ENCODE results near the gene SLC7A10.
"Not testable (repeated sequence)": the region's sequence is repeated elsewhere in the genome, so short reads cannot be mapped to it uniquely, and the experiment has no call there.

The SLC7A10 gene

DNA sequence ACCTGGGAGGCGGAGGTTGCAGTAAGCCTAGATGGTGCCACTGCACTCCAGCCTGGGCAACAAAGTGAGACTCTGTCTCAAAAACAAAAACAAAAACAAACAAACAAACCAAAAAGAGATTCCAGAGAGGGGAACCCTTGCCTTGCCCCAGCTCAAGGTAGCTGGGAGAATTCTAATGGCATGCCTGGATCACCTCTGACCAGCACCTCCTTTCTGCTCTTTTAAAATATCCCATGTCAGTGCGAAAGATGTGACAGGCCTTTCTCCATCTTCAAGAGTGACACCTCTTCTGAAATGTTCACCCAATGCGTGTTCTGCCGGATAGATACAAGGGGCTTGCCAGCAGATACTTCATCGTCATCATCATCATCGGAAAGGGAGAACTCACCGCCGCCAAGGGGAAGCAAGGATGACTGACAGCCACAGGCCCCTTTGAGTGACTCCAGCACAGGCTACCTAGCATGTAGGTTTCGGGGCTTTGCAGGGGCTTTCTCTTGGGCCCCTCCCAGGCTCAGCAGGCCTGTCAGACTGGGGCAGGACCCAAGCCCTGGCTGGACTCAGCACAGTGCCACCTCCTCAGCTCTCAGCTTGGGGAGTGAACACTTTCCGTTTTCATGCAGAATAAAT is 50.4 kb downstream of the SLC7A10 start:
- no peak for DNase-seq

DNA sequence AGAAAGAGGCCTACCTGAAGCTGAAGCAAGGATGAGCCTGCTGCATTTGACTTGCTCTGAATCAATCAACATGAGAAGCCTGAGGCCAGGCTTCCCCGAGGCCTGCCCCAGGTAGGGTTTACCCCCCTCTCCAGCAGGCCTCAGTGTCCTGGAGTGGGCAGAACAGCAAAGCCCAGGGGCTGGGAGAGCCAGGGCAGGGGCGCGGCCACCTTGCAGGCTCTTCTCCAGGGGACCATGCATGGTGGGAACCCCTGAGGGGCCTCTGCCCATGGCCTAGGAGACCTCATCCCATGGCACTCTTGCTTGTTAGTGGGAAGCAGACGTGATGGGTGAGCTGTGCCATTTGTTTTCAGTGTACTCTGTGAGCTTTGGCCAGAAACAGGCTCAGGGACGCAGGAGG is 51.5 kb downstream of the SLC7A10 start:
- DNase-seq = no peak

DNA sequence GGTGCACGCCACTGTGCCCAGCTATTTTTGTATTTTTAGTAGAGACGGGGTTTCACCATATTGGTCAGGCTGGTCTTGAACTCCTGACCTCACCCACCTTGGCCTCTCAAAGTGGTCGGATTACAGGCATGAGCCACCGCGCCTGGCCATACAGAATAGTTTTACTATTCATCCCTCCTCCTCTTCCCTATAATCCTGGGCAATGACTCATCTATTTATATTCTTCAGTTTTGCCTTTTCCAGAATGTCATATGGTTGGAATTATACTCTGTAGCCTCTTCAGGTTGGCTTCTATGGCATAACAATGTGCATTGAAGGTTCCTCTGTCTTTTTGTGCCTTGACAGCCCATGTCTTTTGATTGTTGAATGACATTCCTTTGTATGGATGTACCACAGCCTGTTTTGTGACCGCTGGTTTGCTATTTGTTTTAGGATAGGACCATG is 53.7 kb downstream of the SLC7A10 start:
- DNase-seq = peak; percentile 64

DNA sequence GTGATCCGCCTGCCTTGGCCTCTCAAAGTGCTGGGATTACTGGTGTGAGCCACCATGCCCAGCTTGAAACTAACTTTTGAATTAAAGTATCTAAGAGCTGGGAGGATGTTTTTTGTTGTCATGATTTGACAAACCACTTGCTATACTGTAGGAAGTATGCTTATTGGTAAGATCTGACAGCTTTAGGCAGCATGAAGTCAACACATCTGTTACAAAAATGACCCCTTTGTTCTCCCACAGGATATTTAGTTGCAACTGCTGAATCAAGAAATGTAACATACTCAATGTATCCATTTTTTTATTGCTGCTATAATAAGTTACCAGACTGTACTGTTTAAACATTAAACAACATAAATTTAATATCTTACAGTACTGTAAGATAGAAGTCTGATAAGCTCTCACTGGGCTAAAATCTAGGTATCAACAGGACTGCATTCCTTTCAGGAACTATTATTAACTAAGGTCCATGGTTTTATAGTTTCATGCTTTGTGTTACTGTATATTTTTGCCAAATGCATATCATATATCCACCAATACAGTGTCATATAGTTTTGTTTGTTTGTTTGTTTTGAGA is 54.3 kb downstream of the SLC7A10 start:
- DNase-seq = no peak

DNA sequence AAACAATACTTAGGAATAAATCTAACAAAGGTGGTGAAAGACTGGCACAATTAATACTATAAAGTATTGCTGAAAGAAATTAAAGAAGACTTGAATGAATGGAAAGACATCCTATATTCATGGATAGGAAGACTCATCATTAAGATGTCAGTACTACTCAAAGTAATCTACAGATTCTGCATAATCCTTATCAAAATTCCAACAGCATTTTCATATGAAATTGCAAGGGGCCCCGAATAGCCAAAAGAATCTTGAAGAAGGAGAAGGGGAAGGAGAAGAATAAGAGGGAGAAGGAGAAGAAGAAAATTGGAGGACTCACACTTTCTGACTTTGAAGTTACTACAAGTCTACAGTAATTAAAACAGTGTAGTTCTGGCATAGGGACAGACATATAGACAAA is 57.1 kb downstream of the SLC7A10 start:
- DNase-seq = no peak

DNA sequence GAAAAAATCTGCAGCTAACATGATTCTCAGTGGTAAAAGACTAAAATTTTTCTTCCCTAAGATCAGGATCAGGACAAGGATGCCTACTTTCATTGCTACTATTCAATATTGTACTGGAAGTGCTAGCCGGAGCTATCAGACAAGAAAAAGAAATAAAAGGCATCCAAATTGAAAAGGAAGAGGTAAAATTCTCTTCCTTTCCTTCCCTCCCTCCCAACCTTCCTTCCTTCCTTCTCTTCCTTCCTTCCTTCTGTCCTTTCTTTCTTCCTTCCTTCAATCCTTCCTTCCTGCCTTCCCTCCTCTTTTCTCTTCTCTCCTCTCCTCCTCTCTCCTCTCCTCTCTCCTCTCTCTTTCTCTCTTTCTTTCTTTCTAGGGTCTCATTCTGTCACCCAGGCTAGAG is 58.2 kb downstream of the SLC7A10 start:
- DNase-seq = no peak

DNA sequence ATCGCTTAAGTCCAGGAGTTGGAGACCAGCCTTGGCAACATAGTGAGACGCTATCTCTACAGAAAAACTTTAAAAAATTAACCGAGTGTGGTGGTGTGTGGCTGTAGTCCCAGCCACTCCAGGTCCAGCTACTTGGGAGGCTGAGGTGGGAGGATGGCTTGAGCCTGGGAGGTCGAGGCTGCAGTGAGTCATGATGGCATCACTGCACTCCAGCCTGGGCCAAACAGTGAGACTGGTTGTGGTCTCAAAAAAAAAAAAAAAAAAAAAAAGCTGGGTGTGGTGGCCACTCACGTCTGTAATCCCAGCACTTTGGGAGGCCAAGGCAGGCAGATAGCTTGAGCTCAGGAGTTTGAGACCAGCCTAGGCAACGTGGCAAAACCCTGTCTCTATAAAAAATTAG is 59.6 kb downstream of the SLC7A10 start:
- DNase-seq = not testable (repeated sequence)

DNA sequence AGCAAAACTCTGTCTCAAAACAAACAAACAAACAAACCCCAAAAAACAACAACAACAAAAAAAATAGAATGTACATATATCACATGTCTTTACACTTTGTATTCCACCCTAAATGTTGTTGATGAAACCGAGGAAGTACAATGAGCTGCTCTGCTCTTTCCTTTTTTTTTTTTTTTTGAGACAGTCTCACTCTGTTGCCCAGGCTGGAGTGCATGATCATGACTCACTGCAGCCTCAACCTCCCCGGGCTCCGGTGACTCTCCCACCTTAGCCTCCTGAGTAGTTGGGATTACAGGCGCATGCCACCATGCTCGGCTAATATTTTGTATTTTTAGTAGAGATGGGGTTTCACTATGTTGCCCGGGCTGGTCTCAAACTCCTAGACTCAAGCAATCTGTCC is 62.2 kb downstream of the SLC7A10 start:
- no peak for DNase-seq

DNA sequence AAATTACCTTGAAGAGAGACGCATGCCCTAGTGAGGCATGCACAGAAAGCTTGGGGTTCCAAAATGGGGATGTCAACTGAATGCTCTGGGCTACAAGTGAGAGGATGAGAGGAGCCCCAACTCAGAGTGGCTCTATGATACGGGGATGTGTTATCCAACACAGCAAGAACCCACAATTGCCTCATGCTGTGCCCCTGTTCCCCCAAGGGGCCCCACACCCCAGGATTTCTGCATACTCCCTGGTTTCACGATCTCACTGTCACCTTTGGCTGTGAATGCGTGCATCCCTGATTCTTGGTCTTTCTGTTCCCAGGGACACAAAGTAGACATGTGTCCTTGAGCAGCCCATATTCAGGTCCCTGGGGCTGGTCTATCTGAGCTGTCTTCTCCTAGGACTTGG is 64.4 kb downstream of the SLC7A10 start:
- DNase-seq = no peak

DNA sequence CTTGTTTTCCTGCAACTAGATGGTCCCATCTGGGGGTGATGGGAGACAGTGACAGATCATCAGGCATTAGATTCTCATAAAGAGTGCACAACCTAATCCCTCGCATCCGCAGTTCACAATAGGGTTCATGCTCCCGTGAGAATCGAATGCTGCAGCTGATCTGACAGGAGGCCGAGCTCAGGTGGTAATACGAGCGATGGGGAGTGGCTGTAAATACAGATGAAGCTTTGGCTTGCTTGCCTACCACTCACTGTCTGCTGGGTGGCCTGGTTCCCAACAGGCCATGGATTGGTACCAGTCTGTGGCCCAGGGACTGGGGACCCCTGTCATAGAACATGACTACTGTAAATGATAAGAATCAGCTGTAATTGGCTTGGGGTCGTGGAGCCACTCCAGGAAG is 65.8 kb downstream of the SLC7A10 start:
- DNase-seq = no peak

DNA sequence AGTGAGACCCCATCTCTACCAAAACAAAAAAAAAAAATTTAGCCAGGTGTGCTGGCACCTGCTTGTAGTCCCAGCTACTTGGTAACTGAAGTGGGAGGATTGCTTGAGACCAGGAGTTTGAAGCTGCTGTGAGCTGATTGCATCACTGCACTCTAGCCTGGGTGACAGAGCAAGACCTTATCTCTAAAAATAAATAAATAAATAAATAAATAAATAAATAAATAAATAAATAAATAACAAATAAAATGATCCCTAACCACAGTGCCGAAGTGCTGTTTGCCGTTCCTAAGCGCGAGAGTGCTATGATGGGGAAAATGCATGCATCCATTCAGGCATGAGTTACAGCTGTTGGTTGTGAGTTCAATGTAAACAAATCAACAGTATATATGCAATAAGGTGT is 66.5 kb downstream of the SLC7A10 start:
- DNase-seq = no peak

Data from fibroblast of upper back skin (primary cell).